Erythroblast (primary cell): ENCODE data around the gene PCDHA4.
"Not testable (repeated sequence)": the region's sequence is repeated elsewhere in the genome, so short reads cannot be mapped to it uniquely, and the experiment has no call there.

ENCODE experiments used
- DNase-seq, 2 experiments: peaks; one replicate each; lab custom pipeline; 2025; lab: John Stamatoyannopoulos, UW
- GATA1 ChIP-seq: IDR thresholded peaks from 2 replicates; pipeline ENCODE4 v1.6.1; 2011; ENCODE audit warnings: low read depth, mild to moderate bottlenecking, control low read depth, low read length, moderate library complexity
- POLR2A ChIP-seq: IDR thresholded peaks from 2 replicates; pipeline ENCODE4 v1.6.1; 2011; ENCODE audit warnings: mild to moderate bottlenecking, low read length

PCDHA4 gene

DNA sequence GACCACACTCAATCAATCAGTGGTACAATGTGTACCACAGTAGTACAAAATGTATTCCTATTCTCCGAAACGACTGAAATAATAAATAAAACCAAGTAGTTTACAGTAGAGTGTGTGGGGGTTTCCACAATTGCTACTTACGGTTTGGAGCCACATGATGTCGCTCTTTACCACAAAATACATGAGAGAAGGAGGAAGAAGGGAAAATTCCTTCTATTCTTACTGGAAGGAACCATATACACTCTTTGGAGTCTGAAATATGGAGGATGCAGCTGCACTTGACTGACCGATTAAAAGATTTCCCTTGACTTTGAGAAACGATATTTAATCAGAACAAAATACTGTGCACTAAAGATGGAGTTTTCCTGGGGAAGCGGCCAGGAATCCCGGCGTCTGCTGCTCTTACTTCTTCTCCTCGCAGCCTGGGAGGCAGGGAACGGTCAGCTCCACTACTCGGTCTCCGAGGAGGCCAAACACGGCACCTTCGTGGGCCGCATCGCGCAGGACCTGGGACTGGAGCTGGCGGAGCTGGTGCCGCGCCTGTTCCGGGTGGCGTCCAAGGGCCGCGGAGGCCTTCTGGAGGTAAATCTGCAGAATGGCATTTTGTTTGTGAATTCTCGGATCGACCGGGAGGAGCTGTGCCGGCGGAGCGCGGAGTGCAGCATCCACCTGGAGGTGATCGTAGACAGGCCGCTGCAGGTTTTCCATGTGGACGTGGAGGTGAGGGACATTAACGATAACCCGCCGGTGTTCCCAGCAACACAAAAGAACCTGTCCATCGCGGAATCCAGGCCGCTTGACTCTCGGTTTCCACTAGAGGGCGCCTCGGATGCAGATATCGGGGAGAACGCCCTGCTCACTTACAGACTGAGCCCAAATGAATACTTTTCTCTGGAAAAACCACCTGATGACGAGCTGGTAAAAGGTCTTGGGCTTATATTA lies at the start of gene PCDHA4:
TSS of gene PCDHA4 (plus strand) at position 235 of the 942 bp plus-strand sequence.
- TF ChIP-seq POLR2A: no peak
- no peak for TF ChIP-seq GATA1
- DNase-seq: peak; percentile 17 to 46

DNA sequence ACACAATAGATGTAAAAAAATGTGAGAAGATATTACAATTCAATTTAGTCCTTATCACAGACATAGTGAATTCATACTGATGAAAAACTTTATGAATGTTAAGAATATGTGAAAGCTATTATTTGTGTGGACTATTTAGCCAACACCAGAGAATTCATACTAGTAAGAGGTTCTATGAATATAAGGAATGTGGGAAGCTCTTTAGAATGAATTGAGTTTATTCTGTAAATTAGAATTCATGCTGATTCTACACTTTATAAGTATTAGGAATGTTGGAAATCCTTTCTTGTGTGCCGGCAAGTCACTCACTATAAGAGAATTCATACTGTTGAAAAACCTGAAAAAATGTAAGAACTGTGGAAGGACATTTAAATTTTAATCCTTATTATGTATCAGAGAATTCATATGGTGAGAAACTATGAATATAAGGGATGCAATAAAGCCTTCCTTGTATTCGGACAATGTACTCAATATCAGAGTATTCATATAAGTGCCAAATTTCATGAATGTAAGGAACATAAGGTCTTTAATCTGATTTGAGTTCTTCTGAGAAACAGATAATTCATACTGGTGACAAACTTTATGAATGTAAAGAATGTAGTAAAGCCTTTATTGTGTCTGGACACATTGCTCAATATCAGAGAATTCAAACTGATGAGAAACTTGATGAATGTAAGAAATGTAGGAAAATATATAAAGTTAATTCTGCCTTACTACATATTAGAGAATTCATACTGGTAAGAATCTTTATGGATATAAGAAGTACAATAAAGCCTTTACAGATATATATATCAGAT lies 42.5 kb upstream of the PCDHA4 start:
- TF ChIP-seq GATA1: no peak
- no peak for TF ChIP-seq POLR2A
- peak in 1 of 2 experiments; percentile 33 for DNase-seq

DNA sequence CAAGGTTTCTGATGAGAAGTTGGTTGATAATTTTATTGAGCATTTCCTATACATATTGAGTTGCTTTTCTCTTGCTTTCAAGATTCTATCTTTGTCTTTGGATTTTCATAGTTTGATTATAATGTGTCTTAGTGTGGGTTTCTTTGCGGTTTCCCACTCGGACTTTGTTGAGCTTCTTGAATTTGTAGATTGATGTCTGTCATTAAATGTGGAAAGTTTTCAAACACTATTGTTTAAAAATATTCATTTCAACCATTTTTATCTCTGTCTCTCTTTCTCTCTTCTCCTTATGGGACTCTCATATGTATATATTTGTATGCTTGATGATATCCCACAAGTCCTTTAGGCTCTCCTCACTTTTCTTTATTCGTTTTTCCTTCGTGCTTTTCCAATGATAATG lies 39.4 kb upstream of the PCDHA4 start:
- DNase-seq: no peak
- TF ChIP-seq POLR2A (no peak), GATA1 (no peak)

DNA sequence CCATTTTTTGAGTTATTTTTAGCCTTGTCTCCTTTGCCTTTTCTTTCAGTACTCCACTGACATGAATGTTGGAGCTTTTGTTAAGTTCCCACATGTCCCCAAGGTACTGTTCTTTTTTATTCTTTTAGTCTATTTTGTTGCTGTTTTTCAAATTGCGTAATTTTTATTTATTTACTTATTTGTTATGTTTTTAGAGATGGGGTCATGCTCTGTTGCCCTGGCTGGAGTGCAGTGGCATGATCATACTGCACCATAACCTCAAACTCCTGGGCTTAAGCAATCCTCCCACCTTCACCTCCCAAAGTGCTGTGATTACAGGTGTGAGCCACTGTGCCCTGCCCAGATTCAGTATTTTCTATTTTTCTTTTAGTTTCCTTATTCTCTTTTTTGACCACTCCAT lies 26.4 kb upstream of the PCDHA4 start:
- TF ChIP-seq GATA1: no peak
- no peak for TF ChIP-seq POLR2A
- DNase-seq: no peak

DNA sequence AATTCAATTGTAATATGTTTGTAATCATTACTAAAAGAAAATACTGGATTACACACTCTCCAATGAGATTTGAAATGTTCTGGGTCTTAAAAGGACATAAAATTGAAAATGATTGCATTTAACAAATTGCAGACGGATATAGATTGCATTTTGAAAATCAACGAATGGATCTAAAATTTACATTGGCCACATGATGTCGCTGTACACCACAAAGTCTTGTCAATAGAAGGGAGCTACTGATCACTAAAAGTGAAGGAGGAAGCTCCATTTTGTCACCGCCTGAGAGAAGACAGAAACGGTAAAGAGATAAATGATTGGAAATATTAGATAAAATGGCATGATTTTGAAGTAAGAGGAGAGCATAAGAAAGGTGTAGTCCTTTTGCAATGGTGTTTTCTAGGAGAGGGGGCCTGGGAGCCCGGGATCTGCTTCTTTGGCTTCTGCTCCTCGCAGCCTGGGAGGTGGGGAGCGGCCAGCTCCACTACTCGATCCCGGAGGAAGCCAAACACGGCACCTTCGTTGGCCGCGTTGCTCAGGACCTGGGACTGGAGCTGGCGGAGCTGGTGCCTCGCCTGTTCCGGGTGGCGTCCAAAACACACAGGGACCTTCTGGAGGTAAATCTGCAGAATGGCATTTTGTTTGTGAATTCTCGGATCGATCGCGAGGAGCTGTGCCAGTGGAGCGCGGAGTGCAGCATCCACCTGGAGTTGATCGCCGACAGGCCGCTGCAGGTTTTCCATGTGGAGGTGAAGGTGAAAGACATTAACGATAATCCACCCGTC lies 20.8 kb upstream of the PCDHA4 start, which contains the start of gene PCDHA1:
TSS of gene PCDHA1 (plus strand) at position 236 of the 782 bp plus-strand sequence.
- peak; percentile 12 to 25 for DNase-seq
- TF ChIP-seq GATA1 (no peak), POLR2A (no peak)

DNA sequence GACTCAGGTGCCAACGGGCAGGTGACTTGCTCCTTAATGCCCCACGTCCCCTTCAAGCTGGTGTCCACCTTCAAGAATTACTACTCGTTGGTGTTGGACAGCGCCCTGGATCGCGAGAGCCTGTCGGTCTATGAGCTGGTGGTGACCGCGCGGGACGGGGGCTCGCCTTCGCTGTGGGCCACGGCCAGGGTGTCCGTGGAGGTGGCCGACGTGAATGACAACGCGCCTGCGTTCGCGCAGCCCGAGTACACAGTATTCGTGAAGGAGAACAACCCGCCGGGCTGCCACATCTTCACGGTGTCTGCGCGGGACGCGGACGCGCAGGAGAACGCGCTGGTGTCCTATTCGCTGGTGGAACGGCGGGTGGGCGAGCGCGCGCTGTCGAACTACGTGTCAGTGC lies 19.4 kb upstream of the PCDHA4 start:
- DNase-seq: not testable (repeated sequence)

DNA sequence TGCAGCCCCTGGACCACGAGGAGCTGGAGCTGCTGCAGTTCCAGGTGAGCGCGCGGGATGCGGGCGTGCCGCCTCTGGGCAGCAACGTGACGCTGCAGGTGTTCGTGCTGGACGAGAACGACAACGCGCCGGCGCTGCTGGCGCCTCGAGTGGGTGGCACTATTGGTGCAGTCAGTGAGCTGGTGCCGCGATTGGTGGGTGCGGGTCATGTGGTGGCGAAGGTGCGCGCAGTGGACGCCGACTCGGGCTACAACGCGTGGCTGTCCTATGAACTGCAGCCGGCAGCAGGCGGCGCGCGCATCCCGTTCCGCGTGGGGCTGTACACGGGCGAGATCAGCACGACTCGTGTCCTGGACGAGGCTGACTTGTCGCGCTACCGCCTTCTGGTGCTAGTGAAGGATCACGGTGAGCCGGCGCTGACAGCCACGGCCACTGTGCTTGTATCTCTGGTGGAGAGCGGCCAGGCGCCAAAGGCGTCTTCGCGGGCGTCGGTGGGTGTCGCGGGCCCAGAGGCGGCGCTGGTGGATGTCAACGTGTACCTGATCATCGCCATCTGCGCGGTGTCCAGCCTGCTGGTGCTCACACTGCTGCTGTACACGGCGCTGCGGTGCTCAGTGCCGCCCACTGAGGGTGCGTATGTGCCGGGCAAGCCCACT lies 18.9 kb upstream of the PCDHA4 start:
- DNase-seq: not testable (repeated sequence)

DNA sequence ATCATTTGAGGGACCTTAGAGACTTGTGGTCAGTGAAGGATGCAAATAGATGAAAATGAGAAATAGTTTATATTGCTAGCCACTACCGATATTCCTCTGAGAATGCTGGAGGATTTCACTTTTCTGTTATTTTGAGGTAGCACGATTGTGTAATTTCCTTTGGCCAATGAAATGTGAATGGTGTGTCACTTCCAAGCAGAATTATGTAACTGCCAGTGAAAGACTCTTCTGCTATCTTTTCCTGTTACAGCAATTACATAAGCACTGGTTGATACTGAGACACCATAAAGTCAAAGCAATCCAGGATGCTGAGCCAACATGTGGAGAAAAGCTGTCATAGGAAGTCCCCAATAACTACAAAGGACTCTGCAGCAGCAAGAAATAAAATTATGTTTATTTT lies 15.8 kb upstream of the PCDHA4 start:
- DNase-seq: no peak
- TF ChIP-seq GATA1: no peak
- TF ChIP-seq POLR2A: no peak

DNA sequence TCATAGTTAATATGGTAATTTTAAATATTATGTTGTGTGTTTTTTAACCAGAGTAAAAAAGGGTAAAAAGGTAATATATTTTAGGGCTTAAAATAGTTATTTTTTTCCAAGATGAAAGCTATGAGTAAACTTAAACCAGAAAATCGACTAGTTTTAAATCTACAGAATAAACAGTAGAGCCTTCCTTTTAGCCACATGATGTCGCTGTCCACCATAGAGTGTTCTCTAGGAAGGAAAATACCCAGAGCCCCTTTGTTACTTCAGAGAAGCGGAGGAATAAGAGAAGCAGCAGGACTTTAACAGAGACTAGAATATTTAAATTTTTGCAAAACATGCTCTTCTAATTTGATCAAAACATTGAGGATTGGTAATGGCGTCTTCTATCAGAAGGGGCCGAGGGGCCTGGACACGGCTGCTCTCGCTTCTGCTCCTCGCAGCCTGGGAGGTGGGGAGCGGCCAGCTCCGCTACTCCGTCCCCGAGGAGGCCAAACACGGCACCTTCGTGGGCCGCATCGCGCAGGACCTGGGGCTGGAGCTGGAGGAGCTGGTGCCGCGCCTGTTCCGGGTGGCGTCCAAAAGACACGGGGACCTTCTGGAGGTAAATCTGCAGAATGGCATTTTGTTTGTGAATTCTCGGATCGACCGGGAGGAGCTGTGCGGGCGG lies 12.1 kb upstream of the PCDHA4 start, which contains the start of gene PCDHA2:
TSS of gene PCDHA2 (plus strand) at position 258 of the 664 bp plus-strand sequence.
- no peak for TF ChIP-seq POLR2A
- no peak for TF ChIP-seq GATA1
- DNase-seq: peak in 1 of 2 experiments; percentile 3

DNA sequence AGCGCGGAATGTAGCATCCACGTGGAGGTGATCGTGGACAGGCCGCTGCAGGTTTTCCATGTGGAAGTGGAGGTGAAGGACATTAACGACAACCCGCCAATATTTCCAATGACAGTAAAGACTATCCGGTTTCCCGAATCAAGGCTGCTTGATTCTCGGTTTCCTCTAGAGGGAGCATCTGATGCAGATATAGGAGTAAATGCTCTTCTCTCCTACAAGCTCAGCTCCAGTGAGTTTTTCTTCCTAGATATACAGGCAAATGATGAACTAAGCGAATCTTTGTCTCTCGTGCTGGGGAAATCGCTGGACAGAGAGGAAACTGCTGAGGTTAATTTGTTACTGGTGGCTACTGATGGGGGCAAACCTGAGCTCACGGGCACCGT lies 11.6 kb upstream of the PCDHA4 start:
- no peak for DNase-seq
- TF ChIP-seq POLR2A (no peak), GATA1 (no peak)

DNA sequence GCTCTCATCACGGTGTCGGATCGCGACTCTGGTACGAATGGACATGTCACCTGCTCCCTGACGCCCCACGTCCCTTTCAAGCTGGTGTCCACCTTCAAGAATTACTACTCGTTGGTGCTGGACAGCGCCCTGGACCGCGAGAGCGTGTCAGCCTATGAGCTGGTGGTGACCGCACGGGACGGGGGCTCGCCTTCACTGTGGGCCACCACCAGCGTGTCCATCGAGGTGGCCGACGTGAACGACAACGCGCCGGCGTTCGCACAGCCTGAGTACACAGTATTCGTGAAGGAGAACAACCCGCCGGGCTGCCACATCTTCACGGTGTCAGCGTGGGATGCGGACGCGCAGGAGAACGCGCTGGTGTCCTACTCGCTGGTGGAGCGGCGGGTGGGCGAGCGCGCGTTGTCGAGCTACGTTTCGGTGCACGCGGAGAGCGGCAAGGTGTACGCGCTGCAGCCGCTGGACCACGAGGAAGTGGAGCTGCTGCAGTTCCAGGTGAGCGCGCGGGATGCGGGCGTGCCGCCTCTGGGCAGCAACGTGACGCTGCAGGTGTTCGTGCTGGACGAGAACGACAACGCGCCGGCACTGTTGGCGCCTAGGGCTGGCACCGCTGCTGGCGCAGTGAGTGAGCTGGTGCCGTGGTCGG lies 10.7 kb upstream of the PCDHA4 start:
- DNase-seq: not testable (repeated sequence)

DNA sequence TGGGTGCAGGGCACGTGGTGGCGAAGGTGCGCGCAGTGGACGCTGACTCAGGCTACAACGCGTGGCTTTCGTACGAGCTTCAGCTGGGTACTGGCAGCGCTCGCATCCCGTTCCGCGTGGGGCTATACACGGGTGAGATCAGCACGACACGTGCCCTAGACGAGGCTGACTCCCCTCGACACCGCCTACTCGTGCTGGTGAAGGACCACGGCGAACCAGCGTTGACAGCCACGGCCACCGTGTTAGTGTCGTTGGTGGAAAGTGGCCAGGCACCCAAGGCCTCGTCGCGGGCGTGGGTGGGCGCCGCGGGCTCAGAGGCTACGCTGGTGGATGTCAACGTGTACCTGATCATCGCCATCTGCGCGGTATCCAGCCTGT lies 10.2 kb upstream of the PCDHA4 start:
- TF ChIP-seq GATA1 (no peak), POLR2A (no peak)
- DNase-seq: no peak
